Measurements from ENCODE around the gene EVA1A. TPM values are rescaled to one million over a fixed set of nuclear protein-coding genes. Genes with fewer than 3 reads are reported as not detected.
"Not testable (repeated sequence)": the region's sequence is repeated elsewhere in the genome, so short reads cannot be mapped to it uniquely, and the experiment has no call there.

EVA1A gene
- total and polyA plus RNA-seq, 2 donors (not counting 1 experiment from before 2014, with no cell fraction given), result 22.8 to 31.7 TPM

DNA sequence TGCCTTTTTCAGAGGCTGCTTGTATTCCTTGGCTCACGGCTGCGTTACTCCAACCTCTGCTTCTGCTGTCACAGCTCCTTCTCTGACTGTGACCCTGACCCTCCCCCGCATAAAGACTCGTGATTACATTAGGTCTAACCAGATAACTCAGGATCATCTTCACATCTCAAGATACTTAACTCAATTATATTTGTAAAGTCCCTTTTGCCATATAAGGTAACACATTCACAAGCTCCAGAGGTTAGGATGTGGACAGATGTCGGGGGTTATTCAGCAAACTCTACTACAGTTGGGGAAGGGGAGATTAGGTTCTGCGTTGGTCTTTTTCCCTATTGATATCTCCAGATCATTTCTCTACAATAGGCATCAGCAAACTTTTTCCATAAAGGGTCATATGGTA, 76.9 kb downstream of the EVA1A start:
- H3K4me2 ChIP-seq (ENCODE audit: extremely low read depth, insufficient read depth, low read length), result no peak overlapping the region
- no peaks in the 10 kb centered on the region for H4K20me1 ChIP-seq (ENCODE audit: control insufficient read depth, extremely low read depth, insufficient read depth, low read length)
- no peak for TF ChIP-seq CTCF (conservative IDR thresholded peaks at IDR 0.05 in 1 of 2, IDR thresholded peaks at IDR 0.05 in 1 of 2; ENCODE audit: low read depth in 1 of 2, low read length in 2 of 2)
- TF ChIP-seq EZH2 (IDR thresholded peaks at IDR 0.05; ENCODE audit: low read length, missing control alignments), result no peak
- H3K9ac ChIP-seq (ENCODE audit: insufficient read depth, low read length), result no peak overlapping the region
- H3K9me3 ChIP-seq (ENCODE audit: control insufficient read depth, insufficient read depth, low read depth, low read length), result no peaks in the 10 kb centered on the region
- no peak for DNase-seq (ENCODE audit: low read depth in 2 of 2)
- no peak overlapping the region for H2AFZ ChIP-seq (ENCODE audit: low read length)
- no peaks in the 10 kb centered on the region for H3K36me3 ChIP-seq (ENCODE audit: control insufficient read depth, insufficient read depth, low read length)
- H3K79me2 ChIP-seq (ENCODE audit: control insufficient read depth, insufficient read depth, low read length), result no peaks in the 10 kb centered on the region
- no peaks in the 10 kb centered on the region for H3K4me1 ChIP-seq (ENCODE audit: control insufficient read depth, extremely low read depth, insufficient read depth, low read length)
- no peaks in the 10 kb centered on the region for H3K27me3 ChIP-seq (ENCODE audit: control insufficient read depth, insufficient read depth, low read length)
- H3K27ac ChIP-seq (ENCODE audit: insufficient read depth, low read length), result no peak overlapping the region
- no peak overlapping the region for H3K4me3 ChIP-seq (replicated peaks in 1 of 4; ENCODE audit: control extremely low read depth in 1 of 4, insufficient read depth in 1 of 4, low read depth in 3 of 4, low read length in 4 of 4)

DNA sequence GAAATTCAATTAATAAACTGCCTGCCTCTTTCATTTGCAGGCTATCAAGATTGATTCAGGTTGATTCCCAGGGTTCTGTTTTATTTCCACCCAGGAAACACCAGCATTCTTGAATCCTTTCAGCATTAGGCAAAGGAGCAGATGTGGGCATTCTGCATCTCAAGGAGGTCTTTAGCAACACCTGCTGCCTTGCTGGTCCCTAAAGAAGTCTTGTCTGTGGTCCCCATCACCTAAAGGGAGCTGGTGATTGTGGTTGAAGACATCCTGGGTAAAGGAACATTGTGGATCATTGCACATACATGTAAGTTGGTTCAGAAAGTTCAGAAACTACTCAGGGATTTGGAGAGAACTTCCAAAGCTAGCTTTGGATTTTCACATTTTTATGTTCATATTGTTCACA, 78.3 kb downstream of the EVA1A start:
- H3K27me3 ChIP-seq (ENCODE audit: control insufficient read depth, insufficient read depth, low read length), result no peaks in the 10 kb centered on the region
- H3K27ac ChIP-seq (ENCODE audit: insufficient read depth, low read length), result no peak overlapping the region
- no peak overlapping the region for H3K9ac ChIP-seq (ENCODE audit: insufficient read depth, low read length)
- no peaks in the 10 kb centered on the region for H4K20me1 ChIP-seq (ENCODE audit: control insufficient read depth, extremely low read depth, insufficient read depth, low read length)
- no peak overlapping the region for H2AFZ ChIP-seq (ENCODE audit: low read length)
- H3K4me1 ChIP-seq (ENCODE audit: control insufficient read depth, extremely low read depth, insufficient read depth, low read length), result no peaks in the 10 kb centered on the region
- TF ChIP-seq CTCF (conservative IDR thresholded peaks at IDR 0.05 in 1 of 2, IDR thresholded peaks at IDR 0.05 in 1 of 2; ENCODE audit: low read depth in 1 of 2, low read length in 2 of 2), result no peak
- no peak for TF ChIP-seq EZH2 (IDR thresholded peaks at IDR 0.05; ENCODE audit: low read length, missing control alignments)
- no peaks in the 10 kb centered on the region for H3K36me3 ChIP-seq (ENCODE audit: control insufficient read depth, insufficient read depth, low read length)
- no peaks in the 10 kb centered on the region for H3K79me2 ChIP-seq (ENCODE audit: control insufficient read depth, insufficient read depth, low read length)
- H3K9me3 ChIP-seq (ENCODE audit: control insufficient read depth, insufficient read depth, low read depth, low read length), result no peaks in the 10 kb centered on the region
- no peak overlapping the region for H3K4me2 ChIP-seq (ENCODE audit: extremely low read depth, insufficient read depth, low read length)
- no peak overlapping the region for H3K4me3 ChIP-seq (replicated peaks in 1 of 4; ENCODE audit: control extremely low read depth in 1 of 4, insufficient read depth in 1 of 4, low read depth in 3 of 4, low read length in 4 of 4)
- no peak for DNase-seq (ENCODE audit: low read depth in 2 of 2)

DNA sequence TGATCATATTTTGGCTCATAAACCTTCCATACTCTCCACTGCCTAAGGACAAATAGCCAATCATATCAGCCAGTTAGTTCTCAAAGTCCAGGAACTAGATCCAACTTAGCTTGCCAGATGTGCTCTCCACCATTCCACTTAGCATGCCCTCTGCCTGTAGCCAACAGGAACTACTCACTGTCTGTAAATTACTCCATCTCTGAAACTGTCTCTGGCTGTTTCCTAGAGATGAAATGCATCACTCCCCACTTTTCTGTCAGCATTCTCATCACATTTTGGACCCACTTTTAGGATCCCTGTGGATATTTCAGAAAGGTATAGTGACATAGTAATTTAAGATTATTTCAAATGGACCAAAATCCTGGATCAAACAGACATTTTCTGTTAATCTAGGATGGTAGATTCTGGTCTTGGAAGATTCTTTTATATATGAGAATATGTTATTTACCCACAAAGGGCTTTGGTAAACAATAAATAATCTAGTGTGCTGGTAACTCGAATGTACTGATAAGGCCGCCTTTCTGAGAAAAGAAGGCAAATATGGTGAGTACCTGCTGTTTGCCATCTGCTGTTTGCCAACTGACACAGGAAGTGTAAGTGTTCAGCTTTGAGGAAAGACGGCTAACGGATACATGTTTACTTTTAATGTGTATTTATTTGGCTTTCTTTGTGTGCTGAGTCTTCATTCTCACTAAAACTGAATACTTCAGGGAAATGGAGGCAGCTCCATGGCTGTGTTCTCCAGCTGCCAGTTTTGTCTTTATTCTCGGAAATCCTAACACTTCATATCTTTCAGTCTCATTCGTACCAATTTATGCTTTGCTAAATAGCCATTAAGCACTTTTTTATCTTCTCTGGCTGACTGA, 79.5 kb downstream of the EVA1A start:
- H3K9me3 ChIP-seq (ENCODE audit: control insufficient read depth, insufficient read depth, low read depth, low read length), result no peaks in the 10 kb centered on the region
- H3K4me2 ChIP-seq (ENCODE audit: extremely low read depth, insufficient read depth, low read length), result no peak overlapping the region
- no peaks in the 10 kb centered on the region for H3K79me2 ChIP-seq (ENCODE audit: control insufficient read depth, insufficient read depth, low read length)
- no peak overlapping the region for H3K27ac ChIP-seq (ENCODE audit: insufficient read depth, low read length)
- no peak overlapping the region for H2AFZ ChIP-seq (ENCODE audit: low read length)
- TF ChIP-seq CTCF (conservative IDR thresholded peaks at IDR 0.05 in 1 of 2, IDR thresholded peaks at IDR 0.05 in 1 of 2; ENCODE audit: low read depth in 1 of 2, low read length in 2 of 2) (peak; percentile 55 to 58), EZH2 (IDR thresholded peaks at IDR 0.05; ENCODE audit: low read length, missing control alignments) (no peak)
- H3K27me3 ChIP-seq (ENCODE audit: control insufficient read depth, insufficient read depth, low read length), result no peaks in the 10 kb centered on the region
- H4K20me1 ChIP-seq (ENCODE audit: control insufficient read depth, extremely low read depth, insufficient read depth, low read length), result no peaks in the 10 kb centered on the region
- no peaks in the 10 kb centered on the region for H3K4me1 ChIP-seq (ENCODE audit: control insufficient read depth, extremely low read depth, insufficient read depth, low read length)
- DNase-seq (ENCODE audit: low read depth in 2 of 2), result peak; percentile 24 to 39
- H3K4me3 ChIP-seq (replicated peaks in 1 of 4; ENCODE audit: control extremely low read depth in 1 of 4, insufficient read depth in 1 of 4, low read depth in 3 of 4, low read length in 4 of 4), result no peak overlapping the region
- H3K36me3 ChIP-seq (ENCODE audit: control insufficient read depth, insufficient read depth, low read length), result no peaks in the 10 kb centered on the region
- H3K9ac ChIP-seq (ENCODE audit: insufficient read depth, low read length), result no peak overlapping the region

DNA sequence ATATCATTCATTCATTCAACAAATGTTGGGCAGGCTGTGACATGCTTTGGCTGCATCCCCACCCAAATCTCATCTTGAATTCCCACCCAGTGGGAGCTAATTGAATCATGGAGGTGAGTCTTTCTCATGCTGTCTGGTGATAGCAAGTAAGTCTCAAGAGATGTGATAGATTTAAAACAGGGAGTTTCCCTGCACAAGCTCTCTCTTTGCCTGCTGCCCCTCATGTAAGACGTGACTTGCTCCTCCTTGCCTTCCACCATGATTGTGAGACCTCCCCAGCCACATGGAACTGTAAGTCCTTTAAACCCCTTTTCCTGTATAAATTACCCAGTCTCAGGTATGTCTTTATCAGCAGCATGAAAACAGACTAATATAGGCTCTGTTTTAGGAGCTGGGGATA, 83.0 kb downstream of the EVA1A start:
- H3K4me2 ChIP-seq (ENCODE audit: extremely low read depth, insufficient read depth, low read length); DNase-seq (ENCODE audit: low read depth in 2 of 2); H3K79me2 ChIP-seq (ENCODE audit: control insufficient read depth, insufficient read depth, low read length); H3K4me3 ChIP-seq (replicated peaks in 1 of 4; ENCODE audit: control extremely low read depth in 1 of 4, insufficient read depth in 1 of 4, low read depth in 3 of 4, low read length in 4 of 4); H3K36me3 ChIP-seq (ENCODE audit: control insufficient read depth, insufficient read depth, low read length); H3K27me3 ChIP-seq (ENCODE audit: control insufficient read depth, insufficient read depth, low read length); H3K9ac ChIP-seq (ENCODE audit: insufficient read depth, low read length); H3K9me3 ChIP-seq (ENCODE audit: control insufficient read depth, insufficient read depth, low read depth, low read length); H3K4me1 ChIP-seq (ENCODE audit: control insufficient read depth, extremely low read depth, insufficient read depth, low read length); H3K27ac ChIP-seq (ENCODE audit: insufficient read depth, low read length); H2AFZ ChIP-seq (ENCODE audit: low read length); H4K20me1 ChIP-seq (ENCODE audit: control insufficient read depth, extremely low read depth, insufficient read depth, low read length): not testable (repeated sequence)

All from fibroblast of lung (primary cell).